HepG2 (cell line): Measurements from ENCODE around the gene LLGL2. TPM values are rescaled to one million over a fixed set of nuclear protein-coding genes. Genes with fewer than 3 reads are reported as not detected.
A peak's percentile ranks its signal among the peaks of the same experiment; 100 is the strongest.

ENCODE experiments used
- FLYWCH1 ChIP-seq: sonication (generic); formaldehyde crosslinking; IDR thresholded peaks from 2 replicates; pipeline ENCODE4 v1.8.1; 2023; ENCODE audit warnings: mild to moderate bottlenecking, missing genetic modification reagents
- HMG20B ChIP-seq: conservative IDR thresholded peaks from 2 replicates; pipeline ENCODE4 v1.6.1; 2016; ENCODE audit warnings: missing genetic modification reagents, missing compliant biosample characterization
- HNRNPLL ChIP-seq: fragments of 200-400 bp; formaldehyde crosslinking; IDR thresholded peaks from 2 replicates; pipeline ENCODE4 v1.6.1; 2017; ENCODE audit warnings: mild to moderate bottlenecking, low read depth, low read length; ENCODE audit not compliant: poor library complexity, severe bottlenecking
- KDM6A ChIP-seq: IDR thresholded peaks from 2 replicates; pipeline ENCODE4 v1.6.1; 2016; ENCODE audit warnings: low read depth
- SRSF4 ChIP-seq: fragments of 200-400 bp; formaldehyde crosslinking; IDR thresholded peaks from one replicate; pipeline ENCODE4 v1.6.1; 2018; ENCODE audit warnings: mild to moderate bottlenecking, low read depth, low read length, moderate library complexity; ENCODE audit not compliant: poor library complexity, severe bottlenecking
- TBX2 ChIP-seq: sonication (generic); formaldehyde crosslinking; IDR thresholded peaks from 2 replicates; pipeline ENCODE4 v1.5.0; 2020; ENCODE audit warnings: missing genetic modification reagents, mild to moderate bottlenecking, borderline replicate concordance
- ZFP82 ChIP-seq: sonication (generic); formaldehyde crosslinking; IDR thresholded peaks from 2 replicates; pipeline ENCODE4 v1.5.1; 2020; ENCODE audit warnings: mild to moderate bottlenecking, missing genetic modification reagents, borderline replicate concordance
- ZNF24 ChIP-seq: fragments of 450-650 bp; IDR thresholded peaks from 2 replicates; pipeline ENCODE4 v1.6.1; 2017; ENCODE audit warnings: antibody characterized with exemption, mild to moderate bottlenecking
- ZNF343 ChIP-seq: sonication (generic); formaldehyde crosslinking; IDR thresholded peaks from 2 replicates; pipeline ENCODE4 v1.4.0; 2020; ENCODE audit warnings: mild to moderate bottlenecking, missing genetic modification reagents
- ZNF720 ChIP-seq: sonication (generic); formaldehyde crosslinking; IDR thresholded peaks from 2 replicates; pipeline ENCODE4 v1.4.0; 2020; ENCODE audit warnings: missing genetic modification reagents
- ZNF761 ChIP-seq: sonication (generic); formaldehyde crosslinking; conservative IDR thresholded peaks from 2 replicates; pipeline ENCODE4 v1.4.0; 2020; ENCODE audit warnings: mild to moderate bottlenecking, missing genetic modification reagents
- ZNF883 ChIP-seq: sonication (generic); formaldehyde crosslinking; IDR thresholded peaks from 2 replicates; pipeline ENCODE4 v1.5.1; 2020; ENCODE audit warnings: mild to moderate bottlenecking, missing genetic modification reagents; ENCODE audit errors: not compliant biosample characterization
- polyA plus RNA-seq, 8 experiments: library from polyadenylated mRNA; depleted of rRNA in 3 of 8; stranded (reverse) in 7 of 8; unstranded in 1 of 8; fragments of >200 nt; fragmentation: Illumina TruSeq in 4 of 8; extraction: Trizol in 4 of 8; gene quantifications; 2 replicates each; pipeline versions ENCODE4 v1.2.1 to v1.2.3, GENCODE V29; 2011 to 2016; ENCODE audit warnings: low read depth in 4 of 8, missing spikeins in 1 of 8, mixed read lengths in 1 of 8; ENCODE audit not compliant: insufficient read depth in 1 of 8
- total RNA-seq, 5 experiments: library from RNA; depleted of rRNA; stranded (reverse); fragments of >200 nt; fragmentation: Illumina TruSeq; extraction: Trizol; gene quantifications; 2 replicates each; pipeline ENCODE4 v1.2.3, GENCODE V29; 2016; ENCODE audit warnings: low read depth in 1 of 5
- TF ChIP-seq, protein P1 (sequence below): conservative IDR thresholded peaks from 2 replicates; pipeline ENCODE4 v1.6.1; 2018; ENCODE audit warnings: missing genetic modification reagents
- TF ChIP-seq, protein P2 (sequence below): sonication (generic); formaldehyde crosslinking; IDR thresholded peaks from 2 replicates; pipeline ENCODE4 v1.5.1; 2020; ENCODE audit warnings: mild to moderate bottlenecking, missing genetic modification reagents, moderate library complexity
- TF ChIP-seq, protein P3 (sequence below): sonication (generic); formaldehyde crosslinking; IDR thresholded peaks from 2 replicates; pipeline ENCODE4 v1.5.1; 2020; ENCODE audit warnings: mild to moderate bottlenecking, missing genetic modification reagents
- TF ChIP-seq, protein P4 (sequence below): sonication (generic); formaldehyde crosslinking; IDR thresholded peaks from 2 replicates; pipeline ENCODE4 v1.5.1; 2020; ENCODE audit warnings: mild to moderate bottlenecking, missing genetic modification reagents, moderate library complexity
- TF ChIP-seq, protein P5 (sequence below): sonication (generic); formaldehyde crosslinking; IDR thresholded peaks from 2 replicates; pipeline ENCODE4 v1.8.1; 2022; ENCODE audit warnings: mild to moderate bottlenecking, missing genetic modification reagents

LLGL2 gene
- total and polyA plus RNA-seq, 2 of the 13 experiments (the other 11 are each of a cell fraction or from before 2014, with no cell fraction given), result 83.0 to 86.7 TPM

DNA sequence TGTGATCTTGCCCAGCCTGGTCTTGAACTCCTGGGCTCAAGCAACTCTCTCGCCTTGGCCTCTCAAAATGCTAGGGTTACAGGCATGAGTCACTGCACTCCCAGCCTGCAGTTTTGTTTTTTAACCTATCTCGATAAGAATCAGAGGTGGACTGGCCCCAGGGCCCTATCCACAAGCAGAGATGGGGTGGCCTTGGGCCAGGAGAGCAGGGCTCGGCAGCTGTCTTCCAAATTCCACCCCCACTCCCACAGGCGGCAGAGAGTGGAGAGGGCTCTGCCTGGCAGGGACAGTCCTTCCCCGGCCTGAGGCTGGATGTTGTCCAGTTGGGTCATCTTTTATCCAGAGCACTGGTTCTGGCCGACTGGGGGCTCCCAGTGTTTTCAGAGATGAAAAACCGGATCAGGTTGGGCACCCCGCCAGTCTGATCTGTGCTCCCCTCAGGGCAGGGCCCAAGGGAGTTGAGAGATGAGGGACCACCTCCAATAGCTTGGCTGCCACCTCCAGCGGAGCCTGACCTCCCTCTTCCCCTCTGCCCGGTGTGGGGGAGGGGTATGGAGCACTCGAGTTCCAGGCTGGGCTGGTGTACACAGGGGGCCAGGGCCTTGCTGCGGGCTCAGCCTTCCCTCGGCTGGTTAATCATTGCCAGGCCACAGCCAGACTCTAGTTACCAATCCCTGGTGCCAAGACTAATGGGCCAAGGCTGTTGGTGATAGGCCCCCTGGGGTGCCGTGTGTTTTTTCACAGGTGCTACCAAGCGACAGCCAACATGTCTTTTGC is 31.8 kb downstream of the LLGL2 start (continued):
- TF ChIP-seq TBX2 (CRISPR knock-in tag) (peak; percentile 96), ZNF24 (no peak), ZNF720 (CRISPR knock-in tag) (no peak), ZFP82 (CRISPR knock-in tag) (0 out of 2 replicates have a peak, but pooled peaks have one; percentile 83), KDM6A (CRISPR knock-in tag) (peak; percentile 95), FLYWCH1 (no peak), HMG20B (CRISPR knock-in tag) (peak; percentile 16), SRSF4 (no peak), ZNF883 (CRISPR knock-in tag) (no peak), HNRNPLL (peak; percentile 41), ZNF761 (CRISPR knock-in tag) (peak; percentile 97), ZNF343 (CRISPR knock-in tag) (0 out of 2 replicates have a peak, but pooled peaks have one; percentile 72)
- TF ChIP-seq, protein P1, sequence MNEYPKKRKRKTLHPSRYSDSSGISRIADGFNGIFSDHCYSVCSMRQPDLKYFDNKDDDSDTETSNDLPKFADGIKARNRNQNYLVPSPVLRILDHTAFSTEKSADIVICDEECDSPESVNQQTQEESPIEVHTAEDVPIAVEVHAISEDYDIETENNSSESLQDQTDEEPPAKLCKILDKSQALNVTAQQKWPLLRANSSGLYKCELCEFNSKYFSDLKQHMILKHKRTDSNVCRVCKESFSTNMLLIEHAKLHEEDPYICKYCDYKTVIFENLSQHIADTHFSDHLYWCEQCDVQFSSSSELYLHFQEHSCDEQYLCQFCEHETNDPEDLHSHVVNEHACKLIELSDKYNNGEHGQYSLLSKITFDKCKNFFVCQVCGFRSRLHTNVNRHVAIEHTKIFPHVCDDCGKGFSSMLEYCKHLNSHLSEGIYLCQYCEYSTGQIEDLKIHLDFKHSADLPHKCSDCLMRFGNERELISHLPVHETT (CRISPR knock-in tag), result peak; percentile 88
- TF ChIP-seq, protein P2, sequence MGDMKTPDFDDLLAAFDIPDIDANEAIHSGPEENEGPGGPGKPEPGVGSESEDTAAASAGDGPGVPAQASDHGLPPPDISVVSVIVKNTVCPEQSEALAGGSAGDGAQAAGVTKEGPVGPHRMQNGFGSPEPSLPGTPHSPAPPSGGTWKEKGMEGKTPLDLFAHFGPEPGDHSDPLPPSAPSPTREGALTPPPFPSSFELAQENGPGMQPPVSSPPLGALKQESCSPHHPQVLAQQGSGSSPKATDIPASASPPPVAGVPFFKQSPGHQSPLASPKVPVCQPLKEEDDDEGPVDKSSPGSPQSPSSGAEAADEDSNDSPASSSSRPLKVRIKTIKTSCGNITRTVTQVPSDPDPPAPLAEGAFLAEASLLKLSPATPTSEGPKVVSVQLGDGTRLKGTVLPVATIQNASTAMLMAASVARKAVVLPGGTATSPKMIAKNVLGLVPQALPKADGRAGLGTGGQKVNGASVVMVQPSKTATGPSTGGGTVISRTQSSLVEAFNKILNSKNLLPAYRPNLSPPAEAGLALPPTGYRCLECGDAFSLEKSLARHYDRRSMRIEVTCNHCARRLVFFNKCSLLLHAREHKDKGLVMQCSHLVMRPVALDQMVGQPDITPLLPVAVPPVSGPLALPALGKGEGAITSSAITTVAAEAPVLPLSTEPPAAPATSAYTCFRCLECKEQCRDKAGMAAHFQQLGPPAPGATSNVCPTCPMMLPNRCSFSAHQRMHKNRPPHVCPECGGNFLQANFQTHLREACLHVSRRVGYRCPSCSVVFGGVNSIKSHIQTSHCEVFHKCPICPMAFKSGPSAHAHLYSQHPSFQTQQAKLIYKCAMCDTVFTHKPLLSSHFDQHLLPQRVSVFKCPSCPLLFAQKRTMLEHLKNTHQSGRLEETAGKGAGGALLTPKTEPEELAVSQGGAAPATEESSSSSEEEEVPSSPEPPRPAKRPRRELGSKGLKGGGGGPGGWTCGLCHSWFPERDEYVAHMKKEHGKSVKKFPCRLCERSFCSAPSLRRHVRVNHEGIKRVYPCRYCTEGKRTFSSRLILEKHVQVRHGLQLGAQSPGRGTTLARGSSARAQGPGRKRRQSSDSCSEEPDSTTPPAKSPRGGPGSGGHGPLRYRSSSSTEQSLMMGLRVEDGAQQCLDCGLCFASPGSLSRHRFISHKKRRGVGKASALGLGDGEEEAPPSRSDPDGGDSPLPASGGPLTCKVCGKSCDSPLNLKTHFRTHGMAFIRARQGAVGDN, result peak; percentile 97
- TF ChIP-seq, protein P3, sequence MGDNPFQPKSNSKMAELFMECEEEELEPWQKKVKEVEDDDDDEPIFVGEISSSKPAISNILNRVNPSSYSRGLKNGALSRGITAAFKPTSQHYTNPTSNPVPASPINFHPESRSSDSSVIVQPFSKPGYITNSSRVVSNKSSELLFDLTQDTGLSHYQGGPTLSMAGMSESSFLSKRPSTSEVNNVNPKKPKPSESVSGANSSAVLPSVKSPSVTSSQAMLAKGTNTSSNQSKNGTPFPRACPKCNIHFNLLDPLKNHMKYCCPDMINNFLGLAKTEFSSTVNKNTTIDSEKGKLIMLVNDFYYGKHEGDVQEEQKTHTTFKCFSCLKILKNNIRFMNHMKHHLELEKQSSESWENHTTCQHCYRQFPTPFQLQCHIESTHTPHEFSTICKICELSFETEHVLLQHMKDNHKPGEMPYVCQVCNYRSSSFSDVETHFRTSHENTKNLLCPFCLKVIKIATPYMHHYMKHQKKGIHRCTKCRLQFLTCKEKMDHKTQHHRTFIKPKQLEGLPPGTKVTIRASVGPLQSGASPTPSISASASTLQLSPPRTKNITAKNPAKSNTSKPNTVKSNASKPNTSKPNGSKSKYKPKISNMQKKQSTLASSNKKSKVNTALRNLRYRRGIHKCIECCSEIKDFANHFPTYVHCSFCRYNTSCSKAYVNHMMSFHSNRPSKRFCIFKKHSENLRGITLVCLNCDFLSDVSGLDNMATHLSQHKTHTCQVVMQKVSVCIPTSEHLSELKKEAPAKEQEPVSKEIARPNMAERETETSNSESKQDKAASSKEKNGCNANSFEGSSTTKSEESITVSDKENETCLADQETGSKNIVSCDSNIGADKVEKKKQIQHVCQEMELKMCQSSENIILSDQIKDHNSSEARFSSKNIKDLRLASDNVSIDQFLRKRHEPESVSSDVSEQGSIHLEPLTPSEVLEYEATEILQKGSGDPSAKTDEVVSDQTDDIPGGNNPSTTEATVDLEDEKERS (CRISPR knock-in tag), result no peak
- TF ChIP-seq, protein P4, sequence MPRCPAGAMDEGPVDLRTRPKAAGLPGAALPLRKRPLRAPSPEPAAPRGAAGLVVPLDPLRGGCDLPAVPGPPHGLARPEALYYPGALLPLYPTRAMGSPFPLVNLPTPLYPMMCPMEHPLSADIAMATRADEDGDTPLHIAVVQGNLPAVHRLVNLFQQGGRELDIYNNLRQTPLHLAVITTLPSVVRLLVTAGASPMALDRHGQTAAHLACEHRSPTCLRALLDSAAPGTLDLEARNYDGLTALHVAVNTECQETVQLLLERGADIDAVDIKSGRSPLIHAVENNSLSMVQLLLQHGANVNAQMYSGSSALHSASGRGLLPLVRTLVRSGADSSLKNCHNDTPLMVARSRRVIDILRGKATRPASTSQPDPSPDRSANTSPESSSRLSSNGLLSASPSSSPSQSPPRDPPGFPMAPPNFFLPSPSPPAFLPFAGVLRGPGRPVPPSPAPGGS (CRISPR knock-in tag), result peak; percentile 80; the same call in 1 of the 2 replicates
- TF ChIP-seq, protein P5, sequence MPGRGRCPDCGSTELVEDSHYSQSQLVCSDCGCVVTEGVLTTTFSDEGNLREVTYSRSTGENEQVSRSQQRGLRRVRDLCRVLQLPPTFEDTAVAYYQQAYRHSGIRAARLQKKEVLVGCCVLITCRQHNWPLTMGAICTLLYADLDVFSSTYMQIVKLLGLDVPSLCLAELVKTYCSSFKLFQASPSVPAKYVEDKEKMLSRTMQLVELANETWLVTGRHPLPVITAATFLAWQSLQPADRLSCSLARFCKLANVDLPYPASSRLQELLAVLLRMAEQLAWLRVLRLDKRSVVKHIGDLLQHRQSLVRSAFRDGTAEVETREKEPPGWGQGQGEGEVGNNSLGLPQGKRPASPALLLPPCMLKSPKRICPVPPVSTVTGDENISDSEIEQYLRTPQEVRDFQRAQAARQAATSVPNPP (CRISPR knock-in tag), result peak; percentile 90
